ENCODE measurements around the gene COL4A1.
A peak's percentile ranks its signal among the peaks of the same experiment; 100 is the strongest.

Gene COL4A1

DNA sequence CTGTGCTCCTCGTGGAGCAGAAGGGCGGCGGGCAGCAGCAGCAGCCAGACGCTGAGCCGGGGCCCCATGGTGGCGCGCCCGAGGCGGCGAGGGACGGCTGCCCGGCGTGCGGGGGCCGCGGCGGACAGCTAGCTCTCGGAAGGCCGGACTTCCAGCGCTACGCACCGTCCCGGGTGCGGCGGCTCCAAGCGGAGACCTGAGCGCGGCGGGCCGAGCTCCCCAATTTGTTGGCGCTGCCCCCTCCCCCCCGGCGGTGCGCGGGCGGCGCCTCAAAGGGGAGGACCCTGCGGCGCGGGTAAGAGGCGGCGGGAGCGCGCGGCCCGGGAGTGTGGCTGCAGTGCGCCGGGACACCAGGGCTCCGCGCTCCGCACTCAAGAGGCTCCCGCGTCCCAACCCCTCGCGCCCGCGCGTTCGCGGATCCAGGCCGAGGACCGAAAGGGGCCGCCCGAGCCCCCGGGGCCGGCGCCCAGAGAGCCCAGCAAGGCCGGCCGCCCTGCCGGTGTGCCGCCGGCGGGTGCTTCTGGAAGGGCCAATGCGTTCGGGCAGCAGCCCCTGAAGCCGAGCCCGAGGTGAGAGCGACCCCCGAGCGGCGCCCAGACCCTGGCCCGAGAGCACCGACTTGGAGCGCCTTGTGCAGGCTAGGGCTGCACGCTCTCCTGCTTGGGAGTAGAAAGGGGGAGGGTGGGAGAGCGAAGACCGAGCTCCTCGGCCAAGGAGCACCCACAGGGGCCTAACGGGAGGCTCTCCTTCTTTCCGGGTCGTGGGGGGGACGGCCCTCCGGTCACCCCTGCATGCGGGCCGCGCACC lies at the start of gene COL4A1, which contains the start of gene COL4A2:
COL4A1 (minus strand) TSS at position 198 of the 807 bp plus-strand sequence; CDS start at position 68, 130 bp downstream.
COL4A2 (plus strand) TSS at position 325 of the 807 bp plus-strand sequence. CDS start 620 bp downstream, outside the sequence.
- DNase-seq (ENCODE audit: low read depth) = peak; percentile 74

DNA sequence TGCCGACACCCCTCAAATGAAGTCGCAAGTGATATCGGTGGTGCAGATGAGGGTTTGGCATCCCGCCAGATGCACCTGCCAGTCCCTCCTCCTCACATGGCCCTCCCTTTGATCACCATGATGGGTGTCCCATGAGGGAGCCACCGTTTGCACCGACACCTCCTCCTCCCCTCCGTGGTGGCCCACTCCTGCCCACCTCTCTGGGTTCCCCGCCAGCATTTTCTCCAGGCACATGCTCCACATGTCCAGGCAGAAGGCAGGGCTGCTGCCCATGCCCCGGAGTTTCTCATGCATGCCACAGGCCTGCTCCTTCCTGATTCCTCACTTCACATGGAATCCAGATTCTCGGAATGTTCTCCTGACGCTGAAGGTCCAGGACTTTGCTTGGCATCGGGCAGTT lies 49.4 kb upstream of the COL4A1 start:
- no peak for DNase-seq (ENCODE audit: low read depth)

DNA sequence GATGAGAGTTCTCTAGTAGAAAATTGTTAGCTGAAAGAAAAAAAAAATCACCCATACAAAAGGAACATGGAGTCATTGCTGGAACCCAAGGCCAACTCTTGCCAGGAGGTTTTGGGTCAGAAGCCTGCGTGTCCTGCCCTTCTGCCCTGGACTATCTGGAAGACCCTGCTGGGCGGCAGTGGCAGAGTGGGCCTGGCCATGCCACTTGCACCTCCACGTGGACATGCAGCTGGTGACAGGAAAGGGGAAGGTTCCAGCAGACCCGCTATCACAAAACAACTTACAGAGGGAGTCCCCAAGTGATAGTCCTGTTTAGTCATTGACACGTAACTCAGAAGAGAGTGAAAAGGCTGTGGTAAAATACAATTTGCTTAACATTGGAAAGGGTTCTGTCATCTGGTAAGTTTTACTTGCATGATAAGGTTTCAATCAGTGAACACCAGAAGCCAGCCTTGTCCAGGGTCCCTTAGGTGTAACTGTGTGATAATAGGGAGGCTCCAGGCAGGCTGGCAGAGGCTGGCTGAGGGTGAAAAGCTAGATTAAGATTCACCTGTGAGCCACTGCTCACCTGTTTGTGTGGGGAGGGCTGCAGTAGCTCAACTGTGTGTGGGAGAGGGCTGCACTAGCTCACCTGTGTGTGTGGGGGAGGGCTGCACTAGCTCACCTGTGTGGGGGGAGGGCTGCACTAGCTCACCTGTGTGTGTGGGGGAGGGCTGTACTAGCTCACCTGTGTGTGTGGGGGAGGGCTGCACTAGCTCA lies 47.9 kb upstream of the COL4A1 start:
- no peak for DNase-seq (ENCODE audit: low read depth)

DNA sequence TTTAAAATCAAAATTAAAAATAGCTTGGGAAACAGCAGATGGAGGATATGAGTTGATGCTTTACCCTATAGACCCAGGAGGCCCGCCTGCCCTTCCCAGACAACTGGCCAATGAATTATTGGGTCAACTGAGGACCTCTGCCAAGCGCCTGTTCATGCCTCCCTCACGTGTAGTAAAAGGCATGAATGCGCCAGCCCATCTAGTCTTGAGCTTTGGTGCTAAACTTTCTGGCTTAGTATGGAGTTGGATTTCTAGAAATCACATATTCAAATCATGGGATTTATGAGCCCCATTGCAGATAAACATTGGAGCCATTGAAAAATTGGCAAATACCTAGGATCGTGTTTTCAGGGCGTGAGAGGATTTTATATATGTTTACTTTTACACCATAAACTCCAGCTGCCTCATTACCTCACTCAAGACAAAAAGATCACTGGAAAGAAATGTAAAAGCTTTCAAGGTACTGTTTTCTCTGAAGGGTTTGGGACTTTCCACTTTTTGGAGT lies 47.2 kb upstream of the COL4A1 start:
- DNase-seq (ENCODE audit: low read depth) = no peak

DNA sequence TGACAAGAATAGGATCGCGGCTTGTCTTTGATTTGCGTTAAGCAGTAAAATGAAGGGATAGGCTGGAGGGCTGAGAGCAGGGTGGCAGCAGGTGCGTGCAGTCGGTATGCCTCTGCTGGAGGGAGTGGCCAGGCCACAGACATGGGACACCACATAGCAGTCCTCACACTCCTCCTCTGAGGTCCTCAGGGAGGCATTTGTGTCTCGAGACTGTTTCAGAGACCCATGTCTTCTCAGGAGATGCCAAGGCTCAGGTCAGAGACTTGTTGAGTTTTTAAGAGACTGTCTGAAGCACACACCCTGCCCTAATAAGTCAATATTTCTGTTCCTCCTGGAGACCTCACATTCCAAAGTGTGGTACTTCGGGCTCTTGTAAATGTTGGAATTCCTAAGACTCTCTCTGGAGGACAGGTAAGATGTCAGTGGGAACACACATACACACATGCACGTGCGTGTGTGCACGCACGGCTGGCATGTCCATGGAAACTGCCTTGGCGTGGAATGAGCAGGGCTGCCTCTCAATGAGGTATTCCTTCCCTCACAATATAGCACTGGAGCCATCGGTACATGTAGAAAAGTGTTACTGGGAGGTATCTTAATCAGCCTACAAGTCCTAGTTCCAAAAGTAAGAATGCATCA lies 46.5 kb upstream of the COL4A1 start:
- no peak for DNase-seq (ENCODE audit: low read depth)

DNA sequence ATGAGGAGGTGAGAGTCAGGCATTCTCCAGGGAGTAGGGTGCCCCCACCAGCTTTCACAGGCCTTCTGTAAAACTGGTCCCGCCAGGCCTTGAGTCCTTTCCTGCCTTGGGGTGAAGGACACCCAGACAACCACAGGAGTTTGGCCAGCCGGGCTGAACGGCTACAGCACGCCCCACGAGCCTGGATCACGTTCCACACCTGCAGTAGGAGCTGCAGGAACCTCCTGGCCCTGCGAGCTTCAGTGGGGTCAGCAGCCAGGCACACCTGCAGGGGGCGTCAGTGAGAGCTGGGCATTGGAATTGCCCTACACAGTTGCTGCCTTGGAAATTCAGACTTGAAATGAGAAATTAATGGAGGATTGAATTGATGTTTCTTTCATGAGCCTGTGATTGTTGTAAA lies 45.8 kb upstream of the COL4A1 start:
- no peak for DNase-seq (ENCODE audit: low read depth)

DNA sequence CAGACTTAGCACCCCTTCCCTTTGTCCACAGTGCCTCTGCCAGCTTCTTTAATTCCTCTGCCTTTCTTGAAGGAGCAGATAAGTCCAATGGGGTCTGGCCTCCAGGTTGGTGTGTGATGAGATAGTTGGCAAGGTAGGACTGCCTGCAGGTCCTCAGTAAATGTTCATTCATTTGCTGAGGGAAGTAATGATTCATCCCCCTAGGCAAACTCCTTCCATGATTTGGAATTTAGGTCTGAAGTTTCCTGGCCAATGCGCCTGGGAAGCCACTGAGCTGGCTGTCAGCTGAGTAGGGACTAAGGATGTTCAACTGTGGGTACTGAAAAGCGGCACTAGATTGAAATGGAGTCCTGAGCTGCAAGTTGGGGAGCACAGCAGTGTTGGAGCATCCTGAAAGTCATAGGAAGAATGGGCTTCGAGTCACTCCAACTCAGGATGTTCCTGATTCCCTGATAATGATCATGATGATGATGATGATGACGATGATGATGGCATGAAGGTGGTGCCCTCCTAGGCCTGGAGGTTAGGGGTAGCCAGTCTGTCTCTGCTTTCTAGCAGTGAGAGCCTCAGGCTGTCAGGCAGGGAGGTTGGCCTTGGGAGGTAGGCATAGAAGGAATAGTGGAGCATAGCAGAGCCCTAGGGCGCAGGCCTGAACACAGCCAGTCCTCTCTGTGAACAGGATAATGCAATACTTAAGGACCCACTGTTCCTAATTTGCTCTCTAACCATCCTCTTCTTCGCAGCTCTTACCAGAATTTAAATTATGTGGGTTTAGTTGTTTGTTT lies 44.9 kb upstream of the COL4A1 start:
- DNase-seq (ENCODE audit: low read depth) = no peak

DNA sequence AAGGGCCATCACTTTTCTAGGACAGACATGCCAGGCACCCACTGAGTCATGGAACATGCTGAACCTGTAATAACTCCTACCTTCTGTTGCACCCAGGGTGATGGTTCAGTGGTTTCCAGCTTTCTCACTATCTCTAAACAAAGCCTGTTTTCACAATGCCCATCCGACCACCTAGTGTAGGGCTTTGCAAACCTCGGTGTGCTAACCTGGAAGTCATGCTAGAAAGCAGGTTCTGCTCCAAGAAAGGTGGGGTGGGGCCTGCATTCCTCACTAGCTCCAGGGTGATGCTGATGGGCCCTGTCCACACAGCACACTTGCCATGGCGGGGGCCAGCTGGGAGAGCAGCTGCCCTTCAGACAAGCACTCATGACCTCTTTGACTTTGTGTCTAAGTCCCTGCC lies 43.6 kb upstream of the COL4A1 start:
- no peak for DNase-seq (ENCODE audit: low read depth)

DNA sequence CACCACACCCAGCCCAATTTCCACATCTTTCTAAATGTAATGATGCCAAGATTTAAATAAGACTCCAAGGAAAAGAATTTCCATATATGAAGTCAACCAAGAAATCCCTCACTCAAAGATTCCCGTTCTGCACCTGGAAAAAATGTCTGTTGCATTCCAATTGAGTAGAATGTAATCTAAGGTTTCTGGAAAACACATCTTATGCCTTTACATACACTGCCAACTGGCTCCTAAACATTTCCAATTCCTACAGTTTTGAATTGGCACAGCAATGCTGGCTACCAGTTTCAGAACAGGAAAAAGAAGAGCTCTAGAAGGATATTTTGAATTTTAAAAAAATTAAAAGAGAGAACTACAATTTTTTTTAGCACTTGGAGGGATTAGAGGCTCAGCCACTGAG lies 43.1 kb upstream of the COL4A1 start:
- DNase-seq (ENCODE audit: low read depth) = no peak

DNA sequence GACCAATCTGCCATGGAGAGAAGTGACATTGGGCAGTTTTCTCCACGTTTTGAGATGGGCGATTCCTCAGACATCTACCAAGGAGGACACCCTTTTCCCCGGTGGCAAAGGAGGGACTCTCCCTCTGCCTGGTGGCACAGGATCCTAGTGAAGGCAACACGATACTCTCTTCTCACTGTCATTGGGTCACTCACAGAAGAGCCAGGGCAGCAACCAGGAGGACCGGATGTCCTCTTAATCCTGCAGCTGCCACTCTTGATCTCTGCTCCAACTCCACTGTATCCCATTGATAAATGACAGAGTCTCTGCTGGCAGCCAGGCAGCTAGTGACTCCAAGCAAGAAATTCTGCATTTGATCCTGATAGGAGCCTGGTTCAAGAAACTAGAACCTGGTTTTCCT lies 42.3 kb upstream of the COL4A1 start:
- DNase-seq (ENCODE audit: low read depth) = no peak

DNA sequence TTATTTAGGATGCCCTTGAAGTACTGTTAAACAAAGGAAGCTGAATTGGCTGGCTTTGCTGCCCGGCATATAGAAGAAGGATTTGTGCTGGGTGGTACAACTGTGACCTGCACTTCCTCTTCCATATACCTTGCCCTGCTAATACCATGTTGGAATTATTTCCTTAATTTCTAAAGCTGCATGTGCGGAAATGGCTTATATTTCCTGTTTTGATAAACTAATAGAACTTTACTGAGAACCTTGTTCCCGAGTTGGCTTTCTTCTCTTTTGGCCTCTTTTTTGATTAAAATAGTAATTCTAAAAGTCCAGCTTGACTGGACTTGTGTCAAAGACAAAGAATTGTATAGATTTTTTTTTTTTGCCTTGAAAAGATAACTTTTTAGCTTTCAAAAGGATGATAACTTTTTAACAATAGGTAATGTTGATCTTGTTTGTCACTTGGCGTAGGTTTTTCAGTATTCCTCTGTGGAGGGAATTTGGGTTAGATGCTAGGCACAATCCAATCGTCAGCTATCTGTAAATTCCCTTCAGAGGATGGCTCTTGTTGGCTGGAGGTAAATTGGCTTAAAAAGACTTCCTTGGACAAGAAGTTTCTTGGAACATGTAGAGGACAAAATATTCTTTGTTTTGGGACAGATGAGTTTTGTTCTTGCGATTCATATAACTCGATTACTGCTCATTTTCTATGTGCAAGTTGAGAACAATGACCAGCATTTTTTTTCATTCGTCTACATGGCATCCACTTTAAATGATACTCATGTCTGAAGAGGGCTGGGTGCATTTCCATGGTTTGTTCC lies 41.5 kb upstream of the COL4A1 start:
- no peak for DNase-seq (ENCODE audit: low read depth)

DNA sequence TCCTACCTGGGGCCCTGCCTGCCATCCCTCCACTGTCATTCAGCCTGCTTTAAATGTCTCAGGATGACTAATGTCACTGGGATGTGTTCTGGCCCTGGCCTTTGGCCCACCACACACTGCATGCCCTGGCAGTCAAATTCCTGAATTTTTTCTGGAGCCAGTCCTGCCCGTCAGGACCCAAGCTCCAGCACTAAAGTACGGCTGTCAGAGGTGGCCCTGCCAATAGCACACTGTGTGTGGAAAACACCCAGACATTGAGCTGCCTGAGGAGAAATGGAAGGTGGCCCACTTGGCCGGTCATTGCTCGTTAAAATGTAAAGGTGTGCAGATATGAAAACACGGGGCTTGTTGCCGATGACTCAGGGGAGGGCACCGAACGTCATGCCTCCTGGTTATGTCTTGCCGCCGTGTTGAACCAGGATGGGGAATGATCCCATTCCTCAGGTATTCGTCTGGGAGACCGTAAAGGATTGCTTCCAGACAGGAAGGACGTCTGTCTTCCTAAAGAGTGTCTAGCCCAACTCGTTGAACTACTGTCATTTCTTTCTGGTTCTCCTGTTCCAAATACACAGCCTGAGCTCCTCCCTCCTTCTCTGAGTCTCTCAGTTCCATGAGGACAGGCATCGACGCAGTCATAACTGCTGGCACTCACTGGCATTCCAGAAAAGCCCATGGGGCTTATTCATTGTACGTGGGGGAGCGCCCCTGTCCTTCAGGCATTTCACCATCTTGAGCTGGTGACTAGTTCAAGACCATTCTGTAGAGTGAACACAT lies 40.8 kb upstream of the COL4A1 start:
- peak; percentile 94 for DNase-seq (ENCODE audit: low read depth)

DNA sequence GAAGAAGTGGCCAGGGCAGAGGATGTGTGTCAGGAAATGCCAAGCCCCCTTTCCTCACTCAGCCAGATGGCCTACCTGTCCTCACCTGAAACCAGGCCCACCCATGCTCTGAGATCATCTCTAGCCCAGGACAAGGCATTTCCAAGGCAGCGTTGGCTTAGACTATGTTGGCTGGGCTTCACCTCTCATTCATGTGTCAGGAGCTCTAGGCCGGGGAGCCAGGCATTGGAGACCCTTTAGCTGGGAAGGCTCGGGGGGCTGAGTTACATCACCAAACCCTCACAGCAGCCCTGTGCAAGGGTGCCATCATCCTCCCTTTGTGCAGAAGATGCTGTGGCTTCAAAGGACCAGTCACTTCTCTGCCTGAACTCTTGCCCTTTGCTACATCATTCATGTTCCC lies 40.1 kb upstream of the COL4A1 start:
- no peak for DNase-seq (ENCODE audit: low read depth)

DNA sequence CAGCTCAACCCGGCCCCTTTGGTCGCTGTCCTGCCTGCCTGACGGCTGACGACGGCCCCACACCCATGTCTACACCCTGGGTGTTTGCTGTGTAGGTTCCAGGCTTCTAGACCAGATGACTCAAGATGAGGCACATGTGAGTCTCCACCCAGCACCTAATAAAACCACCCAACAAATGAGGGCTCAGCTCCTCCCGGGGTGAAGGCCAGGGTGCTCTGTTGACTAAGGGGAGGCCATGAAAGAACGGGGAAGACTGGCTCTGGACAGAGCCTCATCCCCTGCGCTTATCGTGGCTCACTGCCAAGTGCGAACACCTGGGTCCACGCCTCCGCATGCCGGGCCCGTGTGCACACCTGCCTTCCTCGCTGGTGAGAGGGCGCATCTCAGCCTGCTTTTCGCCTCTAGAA lies 39.7 kb upstream of the COL4A1 start:
- DNase-seq (ENCODE audit: low read depth) = no peak

DNA sequence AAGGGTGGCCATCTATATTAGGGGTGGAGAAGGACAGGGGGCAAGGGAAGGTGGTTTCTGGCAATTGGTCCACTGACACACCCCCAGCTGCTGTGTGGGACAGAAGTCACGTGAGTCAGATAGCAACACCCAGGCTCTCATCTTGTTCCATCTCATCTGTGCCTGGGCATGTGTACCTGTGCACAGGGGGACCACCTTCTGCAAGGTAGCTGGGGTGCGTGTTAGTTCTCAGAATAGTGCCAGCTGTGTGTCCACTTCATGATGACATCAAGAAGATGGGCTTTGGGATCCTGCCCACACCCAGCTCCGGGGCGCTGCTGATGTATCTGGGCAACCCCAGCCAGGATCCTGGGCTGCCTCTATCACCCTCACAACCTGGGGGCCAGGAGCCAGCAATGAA lies 38.7 kb upstream of the COL4A1 start:
- no peak for DNase-seq (ENCODE audit: low read depth)

DNA sequence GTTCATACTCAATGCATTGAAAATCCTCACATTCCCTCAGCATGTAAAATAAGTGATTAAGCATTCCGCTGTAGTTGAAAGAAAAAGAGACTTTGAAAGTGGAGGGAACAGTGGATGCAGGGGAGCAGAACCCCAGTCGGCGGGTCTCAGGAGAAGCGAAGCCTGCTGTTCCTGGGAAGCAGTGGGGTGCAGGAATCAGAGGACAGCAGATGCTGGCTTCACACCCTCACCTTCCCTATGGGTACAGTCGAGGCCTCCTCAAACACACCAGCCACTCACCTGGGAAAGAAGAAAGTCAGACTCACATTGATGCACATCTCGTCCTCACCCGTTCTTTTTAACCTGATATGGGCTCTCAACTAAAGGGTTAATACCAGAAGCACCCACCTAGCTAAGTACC lies 38.3 kb upstream of the COL4A1 start:
- DNase-seq (ENCODE audit: low read depth) = no peak

DNA sequence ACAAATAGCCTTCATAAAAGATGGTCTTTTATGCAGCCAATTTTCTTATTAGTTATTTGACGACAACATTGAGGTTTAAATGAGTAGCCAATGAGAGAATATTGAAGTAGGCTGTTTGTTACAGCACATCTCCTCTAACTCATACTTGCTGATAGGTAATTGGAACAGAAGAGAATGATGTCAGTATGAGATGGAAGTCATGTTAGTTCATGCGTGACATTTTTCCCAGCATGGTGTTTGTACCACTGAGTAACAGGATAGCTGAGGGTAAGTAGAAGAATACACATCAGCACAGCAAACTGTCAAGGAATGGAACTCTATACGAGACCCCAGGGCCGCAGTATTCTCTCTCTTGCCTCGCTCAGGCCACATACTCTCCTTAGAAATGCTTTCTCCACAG lies 37.4 kb upstream of the COL4A1 start:
- DNase-seq (ENCODE audit: low read depth) = no peak

DNA sequence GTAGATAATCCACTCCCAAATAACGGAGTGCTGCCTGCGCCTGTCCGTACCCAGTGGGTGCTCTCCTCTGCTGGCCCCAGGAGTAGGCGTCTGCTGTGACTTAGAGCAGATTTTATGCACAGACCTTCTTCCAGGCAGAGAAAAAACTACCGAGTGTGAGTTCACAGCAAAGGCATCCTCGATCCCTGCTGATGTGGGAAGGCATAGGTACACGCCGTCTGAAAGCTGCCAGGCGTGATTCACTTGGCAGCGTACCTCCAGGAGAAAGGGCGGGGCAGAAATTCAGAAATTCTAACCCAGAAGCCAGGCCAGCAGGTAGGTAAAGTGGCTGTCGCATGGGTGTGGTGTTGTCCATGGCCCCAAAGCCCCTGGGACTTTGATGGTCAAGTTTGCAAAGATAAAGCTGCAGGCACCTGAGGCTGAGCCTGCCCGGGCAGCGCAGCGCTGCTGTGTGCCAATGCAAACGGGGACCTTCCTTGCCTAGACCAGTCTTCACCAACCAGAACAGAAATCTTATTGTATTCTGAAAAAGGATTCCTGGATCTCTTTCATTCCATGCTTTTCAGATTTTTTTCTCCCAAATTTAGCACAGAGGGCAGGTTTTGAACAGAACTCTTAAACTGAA lies 36.4 kb upstream of the COL4A1 start:
- DNase-seq (ENCODE audit: low read depth) = peak; percentile 79

DNA sequence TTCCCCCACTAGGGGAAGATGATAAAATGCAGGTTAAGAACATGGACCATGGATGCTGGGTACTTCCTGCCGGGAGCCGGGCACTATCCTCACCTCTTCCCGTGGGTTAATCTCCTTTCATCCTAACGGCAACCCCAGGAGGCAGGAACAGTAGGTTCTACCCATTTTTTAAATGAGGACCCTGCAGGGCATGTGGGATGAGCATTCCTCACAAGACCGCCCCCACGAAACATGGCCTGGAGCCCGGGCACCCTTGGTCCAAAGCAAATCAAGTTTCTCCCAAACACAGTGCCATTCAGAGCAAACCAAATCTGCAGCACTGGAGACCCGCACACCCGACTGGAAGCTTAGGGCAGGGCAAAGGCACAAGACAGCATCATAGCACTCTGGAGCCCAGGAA lies 35.5 kb upstream of the COL4A1 start:
- no peak for DNase-seq (ENCODE audit: low read depth)
